HEK293 (cell line): Measurements from ENCODE around the gene SP6.

Experiments used
- CTCF ChIA-PET: fragments of 350-600 bp; formaldehyde crosslinking; extraction: SDS; loops from one replicate; lab custom pipeline; 2021; ENCODE audit warnings: antibody characterized with exemption; lab: Yijun Ruan, JAX
- POLR2A ChIA-PET: fragments of 300-600 bp; formaldehyde crosslinking; extraction: SDS; loops from one replicate; lab custom pipeline; 2020; ENCODE audit warnings: antibody characterized with exemption, inconsistent platforms; lab: Yijun Ruan, JAX
- H3K27ac ChIP-seq: fragments of 200-500 bp; sonication (Bioruptor generic); 2 replicates; pipeline ENCODE4 v1.5.1; 2014; ENCODE audit warnings: low read depth, low read length, control low read depth, inconsistent platforms; ENCODE audit errors: extremely low read depth
- H3K36me3 ChIP-seq, 2 experiments: fragments of 200-500 bp in 1 of 2; sonication (Bioruptor generic) in 1 of 2; 1 replicate in 1 of 2; 2 replicates in 1 of 2; pipeline ENCODE4 v1.5.1; 2014 to 2017; ENCODE audit warnings: inconsistent platforms in 2 of 2, low read length in 2 of 2; ENCODE audit not compliant: control insufficient read depth in 2 of 2, insufficient read depth in 1 of 2
- H3K4me1 ChIP-seq: fragments of 200-500 bp; sonication (Bioruptor generic); 2 replicates; pipeline ENCODE4 v1.5.1; 2014; ENCODE audit warnings: mild to moderate bottlenecking, low read length, inconsistent platforms; ENCODE audit not compliant: control insufficient read depth, insufficient read depth
- H3K4me3 ChIP-seq: 2 replicates; pipeline ENCODE4 v1.5.1; 2011; ENCODE audit warnings: low read depth, mild to moderate bottlenecking, control low read depth, low read length, moderate library complexity
- H3K9me3 ChIP-seq: fragments of 200-500 bp; sonication (Bioruptor generic); 2 replicates; pipeline ENCODE4 v1.5.1; 2014; ENCODE audit warnings: low read depth, low read length, inconsistent platforms; ENCODE audit not compliant: control insufficient read depth, insufficient read depth
- ATF2 ChIP-seq: fragments of 450-650 bp; formaldehyde crosslinking; IDR thresholded peaks from 2 replicates; pipeline ENCODE4 v1.5.1; 2016; ENCODE audit warnings: missing biosample characterization, missing genetic modification characterization, low read depth
- FEZF1 ChIP-seq: fragments of 450-650 bp; formaldehyde crosslinking; IDR thresholded peaks from 2 replicates; pipeline ENCODE4 v1.5.1; 2016; ENCODE audit warnings: missing biosample characterization, missing genetic modification characterization
- GLI2 ChIP-seq: fragments of 450-650 bp; formaldehyde crosslinking; IDR thresholded peaks from 2 replicates; pipeline ENCODE4; 2017; ENCODE audit warnings: missing biosample characterization, missing genetic modification characterization, low read depth, borderline replicate concordance
- PRDM4 ChIP-seq: fragments of 450-650 bp; formaldehyde crosslinking; IDR thresholded peaks from 2 replicates; pipeline ENCODE4 v1.5.1; 2017; ENCODE audit warnings: missing biosample characterization, missing genetic modification characterization
- REPIN1 ChIP-seq: fragments of 450-650 bp; formaldehyde crosslinking; IDR thresholded peaks from 2 replicates; pipeline ENCODE4 v1.5.1; 2017; ENCODE audit warnings: missing biosample characterization, missing genetic modification characterization, low read depth
- SCRT1 ChIP-seq: fragments of 450-650 bp; formaldehyde crosslinking; IDR thresholded peaks from 2 replicates; pipeline ENCODE4 v1.5.1; 2016; ENCODE audit warnings: missing biosample characterization, missing genetic modification characterization, borderline replicate concordance
- ZBTB8A ChIP-seq: fragments of 450-650 bp; formaldehyde crosslinking; IDR thresholded peaks from 2 replicates; pipeline ENCODE4 v1.5.1; 2016; ENCODE audit warnings: missing biosample characterization, missing genetic modification characterization
- ZNF146 ChIP-seq: fragments of 450-650 bp; formaldehyde crosslinking; IDR thresholded peaks from 2 replicates; pipeline ENCODE4 v1.5.1; 2016; ENCODE audit warnings: missing biosample characterization, missing genetic modification characterization
- ZNF157 ChIP-seq: fragments of 450-650 bp; formaldehyde crosslinking; IDR thresholded peaks from 2 replicates; pipeline ENCODE4 v1.5.1; 2016; ENCODE audit warnings: missing biosample characterization, missing genetic modification characterization
- ZNF184 ChIP-seq: fragments of 450-650 bp; IDR thresholded peaks from 2 replicates; pipeline ENCODE4 v1.5.1; 2018; ENCODE audit warnings: missing biosample characterization, mild to moderate bottlenecking, missing genetic modification characterization
- ZNF23 ChIP-seq: fragments of 450-650 bp; formaldehyde crosslinking; IDR thresholded peaks from 2 replicates; pipeline ENCODE4 v1.5.1; 2016; ENCODE audit warnings: missing biosample characterization, missing genetic modification characterization, borderline replicate concordance
- ZNF394 ChIP-seq: fragments of 450-650 bp; formaldehyde crosslinking; IDR thresholded peaks from 2 replicates; pipeline ENCODE4 v1.5.1; 2016; ENCODE audit warnings: missing biosample characterization, missing genetic modification characterization, mild to moderate bottlenecking, moderate library complexity, borderline replicate concordance
- ZNF433 ChIP-seq: fragments of 450-650 bp; formaldehyde crosslinking; IDR thresholded peaks from 2 replicates; pipeline ENCODE4 v1.5.1; 2016; ENCODE audit warnings: missing biosample characterization, missing genetic modification characterization, low read depth
- ZNF510 ChIP-seq: fragments of 450-650 bp; formaldehyde crosslinking; IDR thresholded peaks from 2 replicates; pipeline ENCODE4 v1.5.1; 2018; ENCODE audit warnings: mild to moderate bottlenecking, missing genetic modification characterization, missing biosample characterization; ENCODE audit not compliant: insufficient replicate concordance
- ZNF514 ChIP-seq: fragments of 450-650 bp; formaldehyde crosslinking; IDR thresholded peaks from 2 replicates; pipeline ENCODE4 v1.5.1; 2016; ENCODE audit warnings: missing biosample characterization, missing genetic modification characterization
- ZNF621 ChIP-seq: fragments of 450-650 bp; formaldehyde crosslinking; IDR thresholded peaks from 2 replicates; pipeline ENCODE4 v1.5.1; 2017; ENCODE audit warnings: missing biosample characterization, missing genetic modification characterization
- ZNF701 ChIP-seq: fragments of 450-650 bp; formaldehyde crosslinking; IDR thresholded peaks from 2 replicates; pipeline ENCODE4 v1.5.1; 2016; ENCODE audit warnings: missing biosample characterization, missing genetic modification characterization
- ZNF777 ChIP-seq: fragments of 450-650 bp; formaldehyde crosslinking; IDR thresholded peaks from 2 replicates; pipeline ENCODE4 v1.5.1; 2017; ENCODE audit warnings: missing biosample characterization, missing genetic modification characterization, borderline replicate concordance
- ZNF791 ChIP-seq: fragments of 450-650 bp; formaldehyde crosslinking; IDR thresholded peaks from 2 replicates; pipeline ENCODE4 v1.5.1; 2016; ENCODE audit warnings: missing biosample characterization, missing genetic modification characterization
- TF ChIP-seq, protein P1 (sequence below): fragments of 450-650 bp; formaldehyde crosslinking; IDR thresholded peaks from 2 replicates; pipeline ENCODE4 v1.5.1; 2016; ENCODE audit warnings: missing biosample characterization, missing genetic modification characterization
- TF ChIP-seq, protein P2 (sequence below): fragments of 450-650 bp; formaldehyde crosslinking; IDR thresholded peaks from 2 replicates; pipeline ENCODE4 v1.5.1; 2016; ENCODE audit warnings: missing biosample characterization, missing genetic modification characterization

SP6 gene

DNA sequence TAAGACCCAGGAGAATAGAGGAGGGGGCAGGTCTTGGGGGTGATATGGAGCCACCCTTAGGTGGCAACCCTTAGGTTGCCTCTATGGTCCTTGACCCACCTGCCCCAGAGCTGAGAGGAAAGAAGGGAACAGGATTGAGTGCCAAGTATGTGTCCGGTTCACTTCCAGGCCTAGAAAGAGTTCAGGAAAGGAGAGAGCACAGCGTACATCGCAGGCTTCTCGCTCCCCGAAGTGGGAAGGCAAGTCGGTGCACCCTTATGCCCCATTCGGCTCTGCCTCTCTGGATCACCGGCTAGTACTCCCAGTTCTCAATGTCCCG is 631 bp downstream of the SP6 start (continued):
- no peak for TF ChIP-seq ZNF510 (tag by site-specific recombination)
- no peak for TF ChIP-seq ZNF157 (tag by site-specific recombination)
- no peak for TF ChIP-seq ZNF791 (tag by site-specific recombination)
- TF ChIP-seq, protein P1, sequence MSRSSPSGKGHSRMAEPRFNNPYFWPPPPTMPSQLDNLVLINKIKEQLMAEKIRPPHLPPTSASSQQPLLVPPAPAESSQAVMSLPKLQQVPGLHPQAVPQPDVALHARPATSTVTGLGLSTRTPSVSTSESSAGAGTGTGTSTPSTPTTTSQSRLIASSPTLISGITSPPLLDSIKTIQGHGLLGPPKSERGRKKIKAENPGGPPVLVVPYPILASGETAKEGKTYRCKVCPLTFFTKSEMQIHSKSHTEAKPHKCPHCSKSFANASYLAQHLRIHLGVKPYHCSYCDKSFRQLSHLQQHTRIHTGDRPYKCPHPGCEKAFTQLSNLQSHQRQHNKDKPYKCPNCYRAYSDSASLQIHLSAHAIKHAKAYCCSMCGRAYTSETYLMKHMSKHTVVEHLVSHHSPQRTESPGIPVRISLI (tag by site-specific recombination) = no peak
- no peak for TF ChIP-seq ZNF777 (tag by site-specific recombination)
- TF ChIP-seq ATF2 = no peak
- TF ChIP-seq FEZF1 = no peak
- no peak for TF ChIP-seq ZNF514 (tag by site-specific recombination)
- TF ChIP-seq, all 188 proteins: peak for 0

DNA sequence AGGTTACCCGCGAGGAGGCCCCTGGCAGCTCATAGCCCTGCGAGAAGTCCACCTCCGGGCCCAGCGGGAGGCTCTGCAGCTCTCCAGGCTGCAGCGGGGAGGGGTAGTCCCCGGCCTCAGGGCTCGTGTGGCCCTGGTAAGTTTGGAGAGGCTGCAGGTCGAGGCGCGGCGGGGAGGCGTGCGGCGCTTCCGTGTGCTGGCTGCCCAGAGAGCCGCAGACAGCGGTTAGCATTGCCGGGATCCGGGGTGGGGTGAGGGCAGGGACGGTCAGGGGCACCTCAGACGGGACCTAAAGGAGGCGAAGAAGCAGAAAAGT is 2.8 kb downstream of the SP6 start:
- no peak overlapping the region for H3K4me3 ChIP-seq
- peaks cover 4% of the 10 kb centered on the region; the same call in 1 of the 2 replicates for H3K4me1 ChIP-seq
- H3K9me3 ChIP-seq = no peaks in the 10 kb centered on the region
- no peak overlapping the region for H3K27ac ChIP-seq
- H3K36me3 ChIP-seq = peaks cover 0 to 4% of the 10 kb centered on the region in 2 experiments; a peak in 1 of 3 replicates
- TF ChIP-seq ZBTB8A (tag by site-specific recombination) = no peak
- no peak for TF ChIP-seq ZNF394
- TF ChIP-seq REPIN1 (tag by site-specific recombination) = no peak
- no peak for TF ChIP-seq ZNF184 (tag by site-specific recombination)
- TF ChIP-seq ZNF23 (tag by site-specific recombination) = no peak
- TF ChIP-seq ZNF701 = no peak
- no peak for TF ChIP-seq ZNF146 (tag by site-specific recombination)
- no peak for TF ChIP-seq ZNF621
- TF ChIP-seq ZNF433 (tag by site-specific recombination) = no peak
- TF ChIP-seq GLI2 (tag by site-specific recombination) = no peak
- no peak for TF ChIP-seq SCRT1
- ChIA-PET POLR2A (interaction anchor here (0.9 to 4.4 kb wide), 2 partner anchors 14 to 47 kb away, joined by 3 to 15 read pairs; partner anchors contain the start of gene SP2), CTCF (interaction anchor here (0.6 to 19.4 kb wide), 14 partner anchors 10 to 391 kb away, joined by 3 to 837 read pairs (median 4); partner anchors contain the start of genes CDK5RAP3, PNPO and SP2)

DNA sequence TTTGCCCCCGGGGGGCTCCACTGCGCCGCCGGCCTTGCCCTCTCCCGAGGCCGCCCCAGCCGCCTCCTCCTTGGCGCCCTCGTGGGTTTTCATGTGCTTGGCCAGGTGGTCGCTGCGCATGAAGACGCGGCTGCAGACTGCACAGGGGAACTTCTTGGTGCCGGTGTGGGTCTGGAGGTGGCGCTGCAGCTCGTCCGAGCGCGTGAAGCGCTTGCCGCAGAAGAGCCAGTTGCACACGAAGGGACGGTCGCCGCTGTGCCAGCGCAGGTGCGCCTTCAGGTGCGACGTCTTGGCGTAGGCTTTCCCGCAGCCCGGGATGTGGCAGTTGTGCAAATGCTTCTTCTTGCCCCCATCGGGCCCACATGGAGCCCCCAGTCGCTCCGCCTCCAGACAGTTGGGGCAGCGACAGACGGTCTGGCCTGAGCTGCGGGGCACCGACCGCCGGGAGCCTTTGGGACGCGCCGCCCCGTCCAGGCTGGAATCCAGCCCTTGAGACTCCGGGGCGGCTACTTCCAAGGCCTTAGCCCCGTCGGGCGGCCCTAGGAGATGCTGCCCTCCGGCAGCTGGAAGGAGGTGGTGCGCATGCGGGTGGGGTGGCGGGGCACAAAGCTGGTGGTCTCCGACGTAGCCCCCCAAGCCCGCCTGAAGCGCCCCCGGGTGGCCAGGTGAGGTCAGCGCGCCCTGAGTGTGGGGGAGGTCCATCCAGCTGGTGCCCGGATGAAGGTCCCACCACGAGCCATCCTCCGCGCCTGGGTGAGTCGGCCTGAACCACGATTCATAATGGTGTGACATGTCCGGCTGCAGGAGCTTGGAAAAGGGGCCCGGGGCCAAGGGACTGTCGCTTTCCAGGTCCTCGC is 3.4 kb downstream of the SP6 start:
- POLR2A ChIA-PET = interaction anchor here (0.9 to 4.4 kb wide), 2 partner anchors 15 to 48 kb away, joined by 3 to 15 read pairs; partner anchors contain the start of gene SP2

More for the DNA sequence above, 3.4 kb downstream of the SP6 start:
- H3K27ac ChIP-seq = no peak overlapping the region
- peaks cover 0 to 4% of the 10 kb centered on the region in 2 experiments; a peak in 1 of 3 replicates for H3K36me3 ChIP-seq
- H3K9me3 ChIP-seq = no peaks in the 10 kb centered on the region
- peaks cover 4% of the 10 kb centered on the region; the same call in 1 of the 2 replicates for H3K4me1 ChIP-seq
- H3K4me3 ChIP-seq = no peak overlapping the region
- no peak for TF ChIP-seq PRDM4 (tag by site-specific recombination)
- TF ChIP-seq, protein P2, sequence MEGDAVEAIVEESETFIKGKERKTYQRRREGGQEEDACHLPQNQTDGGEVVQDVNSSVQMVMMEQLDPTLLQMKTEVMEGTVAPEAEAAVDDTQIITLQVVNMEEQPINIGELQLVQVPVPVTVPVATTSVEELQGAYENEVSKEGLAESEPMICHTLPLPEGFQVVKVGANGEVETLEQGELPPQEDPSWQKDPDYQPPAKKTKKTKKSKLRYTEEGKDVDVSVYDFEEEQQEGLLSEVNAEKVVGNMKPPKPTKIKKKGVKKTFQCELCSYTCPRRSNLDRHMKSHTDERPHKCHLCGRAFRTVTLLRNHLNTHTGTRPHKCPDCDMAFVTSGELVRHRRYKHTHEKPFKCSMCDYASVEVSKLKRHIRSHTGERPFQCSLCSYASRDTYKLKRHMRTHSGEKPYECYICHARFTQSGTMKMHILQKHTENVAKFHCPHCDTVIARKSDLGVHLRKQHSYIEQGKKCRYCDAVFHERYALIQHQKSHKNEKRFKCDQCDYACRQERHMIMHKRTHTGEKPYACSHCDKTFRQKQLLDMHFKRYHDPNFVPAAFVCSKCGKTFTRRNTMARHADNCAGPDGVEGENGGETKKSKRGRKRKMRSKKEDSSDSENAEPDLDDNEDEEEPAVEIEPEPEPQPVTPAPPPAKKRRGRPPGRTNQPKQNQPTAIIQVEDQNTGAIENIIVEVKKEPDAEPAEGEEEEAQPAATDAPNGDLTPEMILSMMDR (tag by site-specific recombination) = 0 out of 2 replicates have a peak, but pooled peaks have one; percentile 39
- TF ChIP-seq, all 188 proteins: peak for 1
- CTCF ChIA-PET = interaction anchor here (0.6 to 19.4 kb wide), 14 partner anchors 10 to 391 kb away, joined by 3 to 837 read pairs (median 4); partner anchors contain the start of genes CDK5RAP3, PNPO and SP2
